MCF 10A (cell line): ENCODE results near the gene VMP1. TPM values are rescaled to one million over a fixed set of nuclear protein-coding genes. Genes with fewer than 3 reads are reported as not detected.

Experiments used
- BruUV-seq: library from RNA; stranded (reverse); fragments of 400-500 nt; replicated peaks from 2 replicates; lab custom pipeline; 2021; lab: Mats Ljungman, UMichigan
- CTCF ChIA-PET: fragments of 300-600 bp; sonication (Branson Sonifier 250); formaldehyde crosslinking; extraction: SDS; loops from one replicate; lab custom pipeline; 2021; ENCODE audit warnings: antibody characterized with exemption, inconsistent platforms; lab: Yijun Ruan, JAX
- POLR2A ChIA-PET: fragments of 300-600, 350-650 bp; sonication (Branson Sonifier 250); formaldehyde crosslinking; extraction: SDS; loops from one replicate; lab custom pipeline; 2020; ENCODE audit warnings: antibody characterized with exemption, inconsistent platforms; lab: Yijun Ruan, JAX
- DNase-seq: peaks from one replicate; pipeline ENCODE4 v3.0.0-alpha.2; 2018; ENCODE audit not compliant: unreplicated experiment
- H3K27ac Mint-ChIP-seq: one replicate; pipeline ENCODE4 v1.8.0; 2022; ENCODE audit warnings: mild to moderate bottlenecking, low read depth, mixed read lengths; ENCODE audit not compliant: unreplicated experiment
- H3K27me3 Mint-ChIP-seq: one replicate; pipeline ENCODE4 v1.8.0; 2022; ENCODE audit warnings: mixed read lengths; ENCODE audit not compliant: insufficient read depth, unreplicated experiment
- H3K36me3 Mint-ChIP-seq: one replicate; pipeline ENCODE4 v1.8.0; 2022; ENCODE audit warnings: mild to moderate bottlenecking, moderate library complexity, mixed read lengths; ENCODE audit not compliant: insufficient read depth, unreplicated experiment
- H3K4me1 Mint-ChIP-seq: one replicate; pipeline ENCODE4 v1.8.0; 2022; ENCODE audit warnings: mixed read lengths; ENCODE audit not compliant: insufficient read depth, unreplicated experiment
- H3K4me3 Mint-ChIP-seq: one replicate; pipeline ENCODE4 v1.8.0; 2022; ENCODE audit warnings: mild to moderate bottlenecking, moderate library complexity, mixed read lengths; ENCODE audit not compliant: unreplicated experiment
- H3K9me3 Mint-ChIP-seq: one replicate; pipeline ENCODE4 v1.8.0; 2022; ENCODE audit warnings: mixed read lengths; ENCODE audit not compliant: unreplicated experiment
- intact Hi-C: fragments of 100-400 bp; cut with micrococcal nuclease; formaldehyde crosslinking; loops from 2 replicates; pipeline ENCODE4 v1.14.1; 2022
- total RNA-seq: library from RNA; stranded (reverse); gene quantifications from 2 replicates; pipeline ENCODE4 v1.2.3, GENCODE V29; 2022
- TF ChIP-seq, protein P1 (sequence below): fragments of 200-600 bp; IDR thresholded peaks from one replicate; pipeline ENCODE4 v1.8.0; 2022; ENCODE audit warnings: antibody characterized with exemption, mild to moderate bottlenecking; ENCODE audit not compliant: unreplicated experiment

Gene VMP1
- total RNA-seq, 1 experiment from 2014 or later, result 228 TPM

DNA sequence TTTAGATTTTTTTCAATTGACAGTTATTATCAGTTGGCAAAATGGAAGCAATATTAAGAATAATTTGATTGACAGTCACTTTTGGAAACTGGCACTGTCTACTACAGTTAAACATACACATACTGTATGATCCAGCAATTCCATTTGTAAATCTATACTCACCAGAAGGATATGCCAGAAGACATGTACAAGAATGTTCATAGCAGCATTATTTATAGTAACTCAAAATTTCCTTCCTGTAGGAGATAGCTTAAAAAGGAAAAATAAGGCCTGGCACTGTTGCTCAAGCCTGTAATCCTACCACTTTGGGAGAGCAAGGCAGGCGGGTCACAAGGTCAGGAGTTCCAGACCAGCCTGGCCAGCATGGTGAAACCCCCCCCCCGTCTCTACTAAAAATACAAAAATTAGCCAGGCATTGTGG, 89.3 kb downstream of the VMP1 start:
- BruUV-seq, result no TSS peak
- ChIA-PET CTCF (interaction anchor here (0.7 kb wide), 1 partner anchor 9 kb away, joined by 3 read pairs; no protein-coding TSS in a partner anchor), POLR2A (no interaction called here)
- no peak for DNase-seq
- Mint-ChIP-seq H3K27me3 (no peaks in the 10 kb centered on the region), H3K4me1 (no peaks in the 10 kb centered on the region), H3K27ac (no peak overlapping the region), H3K36me3 (peaks cover 11% of the 10 kb centered on the region), H3K4me3 (no peak overlapping the region), H3K9me3 (no peaks in the 10 kb centered on the region)
- intact Hi-C loops, result no loop called here
- TF ChIP-seq, protein P1, sequence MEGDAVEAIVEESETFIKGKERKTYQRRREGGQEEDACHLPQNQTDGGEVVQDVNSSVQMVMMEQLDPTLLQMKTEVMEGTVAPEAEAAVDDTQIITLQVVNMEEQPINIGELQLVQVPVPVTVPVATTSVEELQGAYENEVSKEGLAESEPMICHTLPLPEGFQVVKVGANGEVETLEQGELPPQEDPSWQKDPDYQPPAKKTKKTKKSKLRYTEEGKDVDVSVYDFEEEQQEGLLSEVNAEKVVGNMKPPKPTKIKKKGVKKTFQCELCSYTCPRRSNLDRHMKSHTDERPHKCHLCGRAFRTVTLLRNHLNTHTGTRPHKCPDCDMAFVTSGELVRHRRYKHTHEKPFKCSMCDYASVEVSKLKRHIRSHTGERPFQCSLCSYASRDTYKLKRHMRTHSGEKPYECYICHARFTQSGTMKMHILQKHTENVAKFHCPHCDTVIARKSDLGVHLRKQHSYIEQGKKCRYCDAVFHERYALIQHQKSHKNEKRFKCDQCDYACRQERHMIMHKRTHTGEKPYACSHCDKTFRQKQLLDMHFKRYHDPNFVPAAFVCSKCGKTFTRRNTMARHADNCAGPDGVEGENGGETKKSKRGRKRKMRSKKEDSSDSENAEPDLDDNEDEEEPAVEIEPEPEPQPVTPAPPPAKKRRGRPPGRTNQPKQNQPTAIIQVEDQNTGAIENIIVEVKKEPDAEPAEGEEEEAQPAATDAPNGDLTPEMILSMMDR, result no peak

DNA sequence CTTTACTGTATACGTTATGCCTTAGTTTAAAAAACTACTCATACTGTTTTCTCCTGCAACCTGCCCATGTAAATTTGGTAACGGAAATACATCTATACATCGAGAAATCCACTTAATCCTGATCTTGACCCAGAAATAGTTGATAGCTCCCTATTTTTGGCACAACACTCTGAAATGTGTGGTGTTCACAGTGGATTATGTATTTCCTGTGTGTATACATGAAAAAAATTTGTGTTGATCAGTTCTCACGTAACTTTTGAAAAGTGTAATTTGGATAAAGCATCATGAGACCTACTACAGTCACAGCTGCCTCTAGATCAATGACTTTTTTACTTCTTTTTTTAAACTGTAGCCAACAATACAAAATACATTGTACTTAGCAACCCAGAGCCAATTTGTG, 90.7 kb downstream of the VMP1 start:
- no TSS peak for BruUV-seq
- H3K9me3 Mint-ChIP-seq, result no peaks in the 10 kb centered on the region
- no peaks in the 10 kb centered on the region for H3K4me1 Mint-ChIP-seq
- H3K4me3 Mint-ChIP-seq, result no peak overlapping the region
- DNase-seq, result no peak
- peaks cover 11% of the 10 kb centered on the region for H3K36me3 Mint-ChIP-seq
- H3K27me3 Mint-ChIP-seq, result no peaks in the 10 kb centered on the region
- intact Hi-C loops, result no loop called here
- TF ChIP-seq, protein P1, result no peak
- POLR2A ChIA-PET, result no interaction called here
- CTCF ChIA-PET, result interaction anchor here (0.6 to 0.7 kb wide), 2 partner anchors 30 to 55 kb away, joined by 3 to 5 read pairs; no protein-coding TSS in a partner anchor
- no peak overlapping the region for H3K27ac Mint-ChIP-seq

DNA sequence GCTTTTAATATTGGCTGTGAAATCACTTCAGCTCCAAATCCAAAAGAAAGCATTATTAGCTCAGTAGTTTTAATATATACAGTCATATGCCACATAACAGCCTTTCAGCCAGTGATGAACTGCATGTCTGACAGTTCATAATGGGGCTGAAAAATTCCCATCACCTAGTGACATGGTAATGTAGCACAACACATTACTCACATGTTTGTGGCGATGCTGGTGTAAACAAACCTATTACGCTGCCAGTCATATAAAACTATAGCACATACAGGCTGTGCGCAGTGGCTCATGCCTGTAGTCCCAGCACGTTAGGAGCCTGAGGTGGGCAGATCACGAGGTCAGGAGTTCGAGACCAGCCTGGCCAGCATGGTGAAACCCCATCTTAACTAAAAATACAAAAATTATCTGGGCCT, 93.1 kb downstream of the VMP1 start:
- Mint-ChIP-seq H3K27ac (no peak overlapping the region), H3K27me3 (no peaks in the 10 kb centered on the region)
- BruUV-seq, result no TSS peak

DNA sequence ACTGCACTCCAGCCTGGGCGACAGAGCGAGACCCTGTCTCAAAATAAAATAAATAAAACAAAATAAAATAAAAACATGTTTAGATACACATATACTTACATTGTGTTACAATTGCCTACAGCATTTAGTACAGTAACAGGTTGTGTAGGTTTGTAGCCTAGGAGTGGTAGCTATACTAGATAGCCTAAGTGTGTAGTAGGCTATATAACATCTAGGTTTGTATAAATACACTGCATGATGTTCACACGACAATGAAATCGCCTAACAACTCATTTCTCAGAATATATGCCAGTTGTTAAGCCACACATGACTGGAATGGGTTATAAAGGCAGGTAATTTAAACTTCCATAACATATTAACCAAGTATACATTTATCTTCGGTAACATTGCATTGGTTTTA, 94.7 kb downstream of the VMP1 start:
- Mint-ChIP-seq H3K27ac (no peak overlapping the region), H3K4me3 (no peak overlapping the region), H3K36me3 (peaks cover 5% of the 10 kb centered on the region), H3K9me3 (no peaks in the 10 kb centered on the region), H3K27me3 (no peaks in the 10 kb centered on the region), H3K4me1 (no peaks in the 10 kb centered on the region)
- TF ChIP-seq, protein P1, result no peak
- intact Hi-C loops, result no loop called here
- no TSS peak for BruUV-seq
- no peak for DNase-seq
- CTCF ChIA-PET, result interaction anchor here (0.7 kb wide), 1 partner anchor 15 kb away, joined by 3 read pairs; no protein-coding TSS in a partner anchor
- POLR2A ChIA-PET, result no interaction called here

More for the DNA sequence above, 93.1 kb downstream of the VMP1 start:
- peaks cover 11% of the 10 kb centered on the region for H3K36me3 Mint-ChIP-seq
- no peak for DNase-seq
- intact Hi-C loops, result no loop called here
- H3K9me3 Mint-ChIP-seq, result no peaks in the 10 kb centered on the region
- CTCF ChIA-PET, result no interaction called here
- POLR2A ChIA-PET, result no interaction called here
- H3K4me3 Mint-ChIP-seq, result no peak overlapping the region
- H3K4me1 Mint-ChIP-seq, result no peaks in the 10 kb centered on the region
- TF ChIP-seq, protein P1, result no peak
